HG03457 (cell line): Measurements from ENCODE around the gene CDK10.
"Not testable (repeated sequence)": the region's sequence is repeated elsewhere in the genome, so short reads cannot be mapped to it uniquely, and the experiment has no call there.

Experiments used
- ATAC-seq: cut with Tn5 transposase; IDR thresholded peaks from one replicate; pipeline ENCODE4 v1.9.1; 2021; ENCODE audit warnings: moderate number of reproducible peaks; ENCODE audit not compliant: unreplicated experiment

Gene CDK10

DNA sequence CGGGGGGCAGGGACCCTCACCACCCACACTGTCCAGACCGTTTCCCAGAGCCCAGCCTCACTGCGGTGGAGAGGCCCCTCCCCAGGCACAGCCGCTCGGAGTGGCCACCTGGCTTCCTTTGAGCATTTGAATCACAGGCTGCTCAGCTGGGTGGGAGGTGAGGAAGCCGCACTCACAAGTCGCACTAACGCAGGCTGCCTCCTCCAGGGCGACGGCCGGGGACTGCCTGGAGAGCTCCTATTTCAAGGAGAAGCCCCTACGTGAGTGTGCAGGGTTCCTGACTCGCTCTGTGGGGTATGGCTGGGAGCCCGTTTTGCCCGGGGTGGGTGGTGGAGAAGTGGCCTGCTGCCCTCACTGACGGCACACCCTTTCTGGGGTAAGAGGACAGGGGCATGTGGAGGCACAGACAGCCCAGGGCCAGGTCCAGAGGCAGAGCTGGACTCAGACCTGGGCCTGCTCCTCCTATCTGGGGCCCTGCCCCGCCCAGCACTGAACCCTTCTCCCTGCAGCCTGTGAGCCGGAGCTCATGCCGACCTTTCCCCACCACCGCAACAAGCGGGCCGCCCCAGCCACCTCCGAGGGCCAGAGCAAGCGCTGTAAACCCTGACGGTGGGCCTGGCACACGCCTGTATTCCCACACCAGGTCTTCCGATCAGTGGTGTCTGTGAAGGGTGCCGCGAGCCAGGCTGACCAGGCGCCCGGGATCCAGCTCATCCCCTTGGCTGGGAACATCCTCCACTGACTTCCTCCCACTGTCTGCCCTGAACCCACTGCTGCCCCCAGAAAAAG lies 8.8 kb downstream of the CDK10 start:
- no peak for ATAC-seq

- no peak for ATAC-seq
These were observed 9.6 kb downstream of the CDK10 start for GRCh38 chr16:89695875-89696669.

GRCh38 chr16:89696670-89697128 lies 10.2 kb downstream of the CDK10 start:
- no peak for ATAC-seq

DNA sequence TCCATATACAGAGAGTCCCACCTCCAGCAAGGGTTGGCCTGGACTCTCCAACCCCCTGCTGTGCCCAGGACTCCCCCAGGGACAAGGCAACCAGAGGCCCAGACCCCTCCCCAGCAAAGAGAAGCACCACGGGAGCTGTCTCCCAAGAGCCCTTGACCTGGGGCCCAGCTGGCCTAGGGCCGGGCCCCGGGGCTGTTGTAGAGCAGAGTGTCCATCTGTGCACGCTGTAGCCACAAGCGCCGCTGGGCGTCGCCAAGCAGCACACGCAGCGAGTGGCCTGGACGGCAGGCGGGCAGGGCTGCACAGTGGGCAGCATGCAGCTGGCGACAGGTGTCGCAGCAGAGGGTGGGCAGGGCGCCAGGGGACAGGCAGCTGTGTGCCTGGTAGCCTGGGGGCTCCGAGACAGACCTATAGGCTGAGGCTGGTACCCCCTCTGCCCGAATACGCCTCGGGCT lies 10.7 kb downstream of the CDK10 start:
- ATAC-seq, result no peak

- no peak for ATAC-seq
These were observed 11.3 kb downstream of the CDK10 start for GRCh38 chr16:89697616-89698331.

- not testable (repeated sequence) for ATAC-seq
These were observed 12.2 kb downstream of the CDK10 start for GRCh38 chr16:89698717-89699116.

DNA sequence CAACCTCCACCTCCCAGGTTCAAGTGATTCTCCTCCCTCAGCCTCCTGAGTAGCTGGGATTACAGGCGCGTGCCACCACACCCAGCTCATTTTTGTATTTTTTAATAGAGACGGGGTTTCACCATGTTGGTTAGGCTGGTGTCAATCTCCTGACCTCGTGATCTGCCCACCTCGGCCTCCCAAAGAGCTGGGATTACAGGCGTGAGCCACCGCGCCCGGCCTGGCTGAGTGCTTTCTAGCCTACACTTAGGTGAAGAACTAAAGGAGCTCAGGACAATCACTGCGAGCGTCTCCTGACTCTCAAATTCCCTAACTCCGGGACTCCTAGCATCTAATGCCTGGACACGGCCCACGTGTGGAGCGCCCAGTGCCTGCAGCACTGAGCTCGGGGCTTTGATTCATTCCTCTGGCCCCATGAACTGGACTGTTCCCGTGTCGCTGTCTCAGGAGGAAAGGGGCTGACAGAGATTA lies 13.2 kb downstream of the CDK10 start:
- ATAC-seq, result peak; percentile 2

GRCh38 chr16:89700100-89700648 lies 13.7 kb downstream of the CDK10 start:
- peak; percentile 39 for ATAC-seq

GRCh38 chr16:89700649-89701424 lies 14.3 kb downstream of the CDK10 start:
- ATAC-seq, result no peak

GRCh38 chr16:89701425-89702406 lies 15.2 kb downstream of the CDK10 start, which contains the start of gene SPATA2L:
Gene SPATA2L (minus strand): TSS chr16:89701705. CDS start chr16:89701232, 473 bp downstream.
- peak; percentile 47 for ATAC-seq

DNA sequence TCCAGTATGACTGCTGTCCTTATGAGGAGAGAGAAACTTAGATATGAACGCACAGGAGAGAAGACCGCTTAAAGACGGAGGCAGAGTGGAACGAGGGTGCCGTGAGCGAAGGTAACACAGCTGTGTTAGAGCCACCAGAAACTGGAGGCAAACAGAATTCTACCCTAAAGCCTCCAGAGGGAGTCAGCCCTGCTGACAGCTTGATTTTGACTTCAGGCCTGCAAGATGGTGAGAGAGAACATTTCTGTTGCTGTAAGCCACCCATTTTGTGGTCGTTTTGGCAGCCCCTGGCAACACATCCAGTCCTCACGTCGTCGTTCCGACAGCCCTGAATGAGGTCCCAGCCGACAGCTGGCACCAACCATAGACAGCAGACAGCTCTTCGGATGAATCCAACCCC lies 17.8 kb downstream of the CDK10 start:
- ATAC-seq, result no peak

- no peak for ATAC-seq
These were observed 18.5 kb downstream of the CDK10 start for GRCh38 chr16:89705006-89705405.

GRCh38 chr16:89706518-89707260 lies 20.2 kb downstream of the CDK10 start:
- no peak for ATAC-seq

- ATAC-seq, result no peak
These were observed 21.2 kb downstream of the CDK10 start for GRCh38 chr16:89707695-89708094.

GRCh38 chr16:89708481-89708931 lies 22.0 kb downstream of the CDK10 start:
- no peak for ATAC-seq

- no peak for ATAC-seq
These were observed 22.7 kb downstream of the CDK10 start for GRCh38 chr16:89709166-89709565.

- ATAC-seq, result no peak
These were observed 23.4 kb downstream of the CDK10 start for GRCh38 chr16:89709716-89710432.
